Keratinocyte (primary cell): ENCODE data around the gene VSNL1.

Experiments used
- CTCF ChIP-seq, 3 experiments: IDR thresholded peaks in 1 of 3; conservative IDR thresholded peaks in 1 of 3; optimal IDR thresholded peaks in 1 of 3; 2 replicates in 2 of 3; 3 replicates in 1 of 3; pipeline versions ENCODE3 to v1.5.1; 2011; ENCODE audit warnings: low read length in 3 of 3, mild to moderate bottlenecking in 3 of 3, moderate library complexity in 2 of 3, control low read depth in 1 of 3, inconsistent platforms in 1 of 3; ENCODE audit not compliant: insufficient read depth in 2 of 3; ENCODE audit errors: extremely low read depth in 1 of 3
- EZH2 ChIP-seq: IDR thresholded peaks from one replicate; pipeline ENCODE4 v1.6.1; 2012; ENCODE audit warnings: inconsistent platforms, mild to moderate bottlenecking, low read length, moderate library complexity

GRCh38 chr2:17610521-17610920 is 70.0 kb downstream of the VSNL1 start:
- no peak for TF ChIP-seq CTCF (optimal IDR thresholded peaks at IDR 0.05 in 1 of 3, IDR thresholded peaks at IDR 0.05 in 1 of 3, conservative IDR thresholded peaks at IDR 0.05 in 1 of 3; ENCODE audit: extremely low read depth in 1 of 3, insufficient read depth in 2 of 3, low read length in 3 of 3)
- no peak for TF ChIP-seq EZH2
